Loucy (cell line): ENCODE data around the gene AP5Z1.

Source experiments
- CTCF ChIP-seq: fragments of 200-600 bp; sonication (generic); conservative IDR thresholded peaks from 2 replicates; pipeline ENCODE4 v1.5.1; 2014; ENCODE audit warnings: mild to moderate bottlenecking, antibody characterized with exemption, low read length
- EZH2phosphoT487 ChIP-seq: fragments of 200-600 bp; IDR thresholded peaks from 2 replicates; pipeline ENCODE4 v1.6.1; 2018; ENCODE audit warnings: antibody characterized with exemption, mild to moderate bottlenecking, moderate library complexity, borderline replicate concordance

- no peak for TF ChIP-seq EZH2phosphoT487
- no peak for TF ChIP-seq CTCF
Observed at GRCh38 chr7:4740796-4741195, 34.6 kb upstream of the AP5Z1 start.
